NCI-H2107 treated with DMSO at 0.1 percent for 48 hours (cell line): ENCODE results near the gene SHOC1.
"Not testable (repeated sequence)": the region's sequence is repeated elsewhere in the genome, so short reads cannot be mapped to it uniquely, and the experiment has no call there.

Source experiments
- DNase-seq: peaks from one replicate; lab custom pipeline; 2025; ENCODE audit not compliant: unreplicated experiment; lab: John Stamatoyannopoulos, UW

Gene SHOC1

GRCh38 chr9:111794835-111795556, at the start of gene SHOC1:
Gene SHOC1, minus strand, starts transcription at chr9:111794937. Its CDS starts 3,519 bp downstream, at chr9:111791418.
- DNase-seq, result no peak

- DNase-seq, result no peak
Observed at GRCh38 chr9:111843971-111844370, 49.2 kb upstream of the SHOC1 start.

DNA sequence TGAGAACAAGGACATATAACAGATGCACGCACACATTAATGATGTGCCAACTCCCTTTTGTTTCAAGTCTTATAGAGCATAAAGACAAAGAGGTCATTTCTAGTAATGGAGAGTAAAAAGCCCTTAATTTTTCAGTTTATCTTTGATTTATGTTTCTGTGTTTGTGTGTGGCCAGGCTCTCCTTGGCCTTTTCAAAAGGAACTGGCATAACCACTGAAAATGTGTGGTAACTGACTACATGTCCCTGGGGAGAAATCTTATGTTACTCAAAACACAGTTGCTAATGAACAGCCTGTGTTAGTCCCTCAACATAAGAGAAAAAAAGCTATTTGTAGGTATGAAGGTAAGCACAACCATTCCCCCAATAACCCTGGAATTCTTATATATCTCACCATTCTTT, 47.6 kb upstream of the SHOC1 start:
- DNase-seq, result peak; percentile 67

DNA sequence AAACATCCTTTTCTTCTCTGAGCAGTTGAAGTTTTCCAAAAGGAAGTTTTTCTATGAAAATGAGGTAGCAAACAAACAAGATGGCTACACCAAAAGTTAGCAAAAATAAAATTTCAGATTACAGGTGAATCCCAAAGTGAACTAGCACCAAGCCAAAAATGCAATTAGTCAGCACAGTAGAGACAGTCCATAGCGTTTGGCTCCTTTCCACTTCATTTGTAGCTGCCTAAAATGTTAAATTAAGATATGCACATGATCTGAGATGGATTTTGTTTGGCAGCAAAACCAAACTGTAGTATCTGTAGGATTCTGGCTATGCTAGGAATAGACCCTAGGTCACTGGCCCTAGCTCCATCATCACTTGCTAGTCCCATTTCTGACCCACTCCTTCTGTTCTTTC, 45.7 kb upstream of the SHOC1 start:
- DNase-seq, result no peak

DNA sequence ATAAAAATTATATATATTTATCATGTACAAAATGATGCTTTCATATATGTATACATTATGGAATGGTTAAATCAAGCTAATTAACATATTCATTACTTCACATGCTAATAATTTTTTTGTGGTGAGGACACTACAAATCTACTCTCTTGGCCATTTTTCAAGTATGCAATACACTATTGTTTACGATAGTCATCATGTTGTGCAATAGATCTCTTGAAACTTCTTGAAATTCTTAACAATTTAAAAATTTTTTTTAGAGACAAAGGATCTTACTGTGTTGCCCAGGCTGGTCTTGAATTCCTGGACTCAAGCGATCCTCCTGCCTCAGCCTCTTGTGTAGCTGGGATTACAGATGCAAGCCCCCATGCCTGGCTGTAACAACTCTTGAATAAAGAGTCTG, 45.2 kb upstream of the SHOC1 start:
- no peak for DNase-seq

DNA sequence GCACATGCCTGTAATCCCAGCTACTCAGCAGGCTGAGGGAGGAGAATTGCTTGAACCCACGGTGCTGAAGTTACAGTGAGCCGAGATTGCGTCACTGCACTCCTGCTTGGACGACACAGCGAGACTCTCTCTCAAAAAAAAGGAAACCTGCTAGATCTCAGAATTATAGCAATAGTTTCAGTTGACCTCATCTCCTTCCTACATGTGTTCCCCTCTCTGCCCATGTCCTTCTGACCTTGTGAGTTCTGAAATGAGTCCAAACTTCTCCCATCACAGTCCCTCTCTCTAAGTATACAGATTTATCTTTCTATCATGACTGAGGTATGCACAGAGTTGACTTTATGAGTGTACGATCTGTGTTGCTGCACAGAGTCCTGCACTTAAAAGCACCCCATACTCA, 44.6 kb upstream of the SHOC1 start:
- no peak for DNase-seq

- no peak for DNase-seq
Observed at GRCh38 chr9:111838439-111838838, 43.7 kb upstream of the SHOC1 start.

- DNase-seq, result no peak
Observed at GRCh38 chr9:111836311-111836710, 41.6 kb upstream of the SHOC1 start.

DNA sequence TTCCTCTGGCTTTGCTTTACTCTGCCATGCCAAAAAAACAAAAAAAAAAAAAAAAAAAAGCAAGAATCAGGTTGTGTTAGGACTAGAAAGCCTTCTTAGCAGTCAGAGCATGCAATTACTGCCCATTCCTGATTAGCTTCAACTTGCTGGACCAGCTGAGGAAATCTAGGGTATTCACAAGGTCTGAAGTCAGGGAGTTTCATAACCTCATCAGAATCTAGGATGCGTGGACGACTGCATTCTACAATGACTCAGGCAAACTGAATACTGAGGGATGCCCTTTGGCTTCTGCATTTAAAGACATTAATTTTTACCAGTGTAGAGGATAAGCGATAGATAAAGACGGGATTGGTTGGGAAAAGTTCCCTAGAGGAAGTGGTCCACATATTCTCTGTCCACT, 39.2 kb upstream of the SHOC1 start:
- no peak for DNase-seq

- DNase-seq, result no peak
Observed at GRCh38 chr9:111832449-111832848, 37.7 kb upstream of the SHOC1 start.

DNA sequence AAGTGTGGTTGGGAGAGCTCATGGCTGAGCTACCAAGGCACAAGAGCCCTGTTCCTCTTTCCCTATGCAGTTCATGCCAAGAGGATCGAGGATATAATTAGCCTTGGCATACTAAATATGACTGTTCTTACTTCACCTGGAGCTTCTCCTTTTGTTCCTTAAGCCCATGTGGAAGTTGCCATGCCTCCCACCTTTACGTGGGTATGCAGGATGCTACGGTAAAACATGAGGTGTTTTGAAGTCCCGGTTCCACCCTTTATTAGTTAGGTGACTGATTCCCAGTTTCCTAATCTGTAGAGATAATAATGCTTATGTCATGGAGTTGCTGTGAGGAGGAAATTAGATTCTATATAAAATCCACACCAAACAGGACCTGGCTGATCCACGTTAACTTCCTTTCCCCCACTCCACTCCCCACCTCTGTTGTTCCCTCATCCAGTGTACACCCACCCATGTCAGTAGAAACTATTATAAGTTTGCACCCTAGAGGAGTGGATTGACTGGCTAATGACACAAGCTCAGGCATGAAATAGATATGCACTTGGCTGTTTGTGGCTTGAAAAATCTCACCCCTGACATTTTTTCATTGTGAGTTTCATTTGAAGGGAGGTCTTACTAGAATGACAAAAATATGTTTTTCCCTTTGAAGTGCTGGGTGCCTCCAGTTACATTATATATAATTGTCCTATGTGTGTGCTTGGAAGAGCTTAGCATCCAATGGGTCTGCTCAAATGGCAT, 36.8 kb upstream of the SHOC1 start:
- DNase-seq, result no peak

GRCh38 chr9:111828193-111828592, 33.5 kb upstream of the SHOC1 start:
- DNase-seq, result no peak

DNA sequence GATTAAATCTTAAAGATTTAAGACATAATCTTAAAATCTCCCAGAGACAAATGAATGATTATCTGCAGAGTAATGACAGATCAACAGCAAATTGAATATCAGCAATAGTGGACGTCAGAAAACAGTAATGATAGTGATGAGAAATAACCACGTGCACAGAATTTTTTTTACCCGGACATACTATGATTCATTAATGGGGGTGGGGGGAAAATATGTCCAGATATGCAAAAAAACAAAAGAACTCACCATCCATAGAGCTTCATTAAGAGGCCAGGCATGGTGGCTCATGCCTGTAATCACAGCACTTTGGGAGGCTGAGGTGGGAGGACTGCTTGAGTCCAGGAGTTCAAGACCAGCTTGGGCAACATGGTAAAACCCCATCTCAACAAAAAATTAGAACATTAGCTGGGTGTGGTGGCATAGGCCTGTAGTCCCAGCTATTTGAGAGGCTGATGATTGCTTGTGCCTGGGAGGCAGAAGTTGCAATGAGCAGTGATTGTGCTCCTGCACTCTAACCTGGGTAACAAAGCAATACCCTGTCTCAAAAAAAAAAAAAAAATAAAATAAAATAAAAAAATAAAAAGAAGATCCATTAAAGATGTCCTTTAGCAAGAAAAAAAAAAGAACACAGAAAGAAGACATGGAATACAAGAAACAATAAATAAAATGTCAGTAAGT, 30.9 kb upstream of the SHOC1 start:
- DNase-seq, result no peak

- DNase-seq, result no peak
Observed at GRCh38 chr9:111821006-111821528, 26.3 kb upstream of the SHOC1 start.

- DNase-seq, result no peak
Observed at GRCh38 chr9:111819360-111819759, 24.6 kb upstream of the SHOC1 start.

- DNase-seq, result peak; percentile 29
Observed at GRCh38 chr9:111815285-111816070, 20.7 kb upstream of the SHOC1 start.

- DNase-seq, result no peak
Observed at GRCh38 chr9:111812337-111812736, 17.6 kb upstream of the SHOC1 start.

GRCh38 chr9:111810908-111811307, 16.2 kb upstream of the SHOC1 start:
- no peak for DNase-seq

GRCh38 chr9:111810415-111810814, 15.7 kb upstream of the SHOC1 start:
- DNase-seq, result not testable (repeated sequence)

GRCh38 chr9:111807197-111807596, 12.5 kb upstream of the SHOC1 start:
- no peak for DNase-seq

- DNase-seq, result no peak
Observed at GRCh38 chr9:111806259-111806658, 11.5 kb upstream of the SHOC1 start.
